ENCODE measurements around the gene HOXA13.

The HOXA13 gene

GRCh38 chr7:27237735-27238334 lies 37.9 kb upstream of the HOXA13 start:
- DNase-seq, result no peak

DNA sequence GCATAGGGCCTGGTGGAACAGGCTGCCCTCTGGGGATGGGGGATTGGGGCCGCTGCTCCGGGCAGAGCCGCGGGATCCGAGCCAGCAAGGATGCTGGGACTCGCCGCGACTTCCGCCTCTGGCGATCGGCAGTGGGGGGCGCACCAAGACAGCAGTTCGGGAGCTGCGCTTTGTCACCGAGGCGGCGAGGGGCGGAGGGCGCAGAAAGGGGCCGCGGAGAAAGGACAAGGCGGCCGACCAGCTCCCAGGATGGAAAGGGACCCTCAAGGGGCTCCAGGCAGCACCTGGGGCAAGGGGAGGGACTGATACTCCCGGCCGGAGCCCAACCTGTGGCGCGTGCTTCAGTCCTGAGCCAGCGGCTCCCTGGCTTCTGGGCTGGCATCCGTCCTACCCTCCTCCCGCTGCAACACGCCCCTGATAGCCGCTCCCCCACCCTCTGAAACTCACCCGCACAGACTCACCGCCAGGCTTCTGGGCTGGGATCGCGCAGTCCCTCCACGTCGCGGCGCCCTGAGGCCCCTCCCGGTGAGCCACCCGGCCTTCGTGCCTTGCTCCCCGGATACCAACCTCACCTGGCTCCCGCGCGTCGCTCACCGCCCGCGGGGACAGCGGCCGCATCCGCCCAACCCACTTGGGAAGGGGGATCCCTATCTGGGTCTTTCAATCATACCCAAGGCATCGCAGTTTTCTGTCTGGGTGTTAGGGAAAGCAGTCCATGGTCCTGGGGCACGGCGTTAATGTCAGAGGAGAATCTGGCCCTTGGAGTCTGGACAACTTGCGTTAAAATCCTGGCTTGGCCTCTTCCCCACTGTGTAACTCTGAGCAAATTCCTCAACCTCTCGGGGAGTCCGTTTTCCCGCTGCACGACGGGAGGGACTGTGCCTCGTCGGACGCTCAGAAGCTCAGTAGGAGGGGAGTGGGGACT lies 35.8 kb upstream of the HOXA13 start:
- DNase-seq, result peak in 5 of 14 donors; percentile 3 to 22 (median 19)

DNA sequence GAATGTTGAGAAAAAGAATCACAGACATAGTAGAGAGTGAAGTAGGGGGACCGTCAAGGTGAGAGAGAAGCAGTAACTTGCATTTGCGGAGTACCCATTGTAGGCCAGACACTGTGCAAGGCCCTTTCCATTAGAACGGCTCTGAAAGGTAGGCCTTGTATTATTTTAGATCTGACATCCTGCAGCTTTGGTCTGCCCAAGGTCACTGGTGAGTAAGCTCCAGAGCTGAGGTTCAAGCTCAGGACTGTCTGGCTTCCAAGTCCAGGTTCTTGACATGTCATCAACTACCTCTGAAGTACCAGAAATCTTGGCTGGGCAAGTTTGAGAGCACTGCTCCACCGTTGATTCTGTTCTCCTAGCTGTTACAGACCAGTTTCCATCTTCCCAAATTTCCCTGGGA lies 29.6 kb upstream of the HOXA13 start:
- DNase-seq, result no peak

DNA sequence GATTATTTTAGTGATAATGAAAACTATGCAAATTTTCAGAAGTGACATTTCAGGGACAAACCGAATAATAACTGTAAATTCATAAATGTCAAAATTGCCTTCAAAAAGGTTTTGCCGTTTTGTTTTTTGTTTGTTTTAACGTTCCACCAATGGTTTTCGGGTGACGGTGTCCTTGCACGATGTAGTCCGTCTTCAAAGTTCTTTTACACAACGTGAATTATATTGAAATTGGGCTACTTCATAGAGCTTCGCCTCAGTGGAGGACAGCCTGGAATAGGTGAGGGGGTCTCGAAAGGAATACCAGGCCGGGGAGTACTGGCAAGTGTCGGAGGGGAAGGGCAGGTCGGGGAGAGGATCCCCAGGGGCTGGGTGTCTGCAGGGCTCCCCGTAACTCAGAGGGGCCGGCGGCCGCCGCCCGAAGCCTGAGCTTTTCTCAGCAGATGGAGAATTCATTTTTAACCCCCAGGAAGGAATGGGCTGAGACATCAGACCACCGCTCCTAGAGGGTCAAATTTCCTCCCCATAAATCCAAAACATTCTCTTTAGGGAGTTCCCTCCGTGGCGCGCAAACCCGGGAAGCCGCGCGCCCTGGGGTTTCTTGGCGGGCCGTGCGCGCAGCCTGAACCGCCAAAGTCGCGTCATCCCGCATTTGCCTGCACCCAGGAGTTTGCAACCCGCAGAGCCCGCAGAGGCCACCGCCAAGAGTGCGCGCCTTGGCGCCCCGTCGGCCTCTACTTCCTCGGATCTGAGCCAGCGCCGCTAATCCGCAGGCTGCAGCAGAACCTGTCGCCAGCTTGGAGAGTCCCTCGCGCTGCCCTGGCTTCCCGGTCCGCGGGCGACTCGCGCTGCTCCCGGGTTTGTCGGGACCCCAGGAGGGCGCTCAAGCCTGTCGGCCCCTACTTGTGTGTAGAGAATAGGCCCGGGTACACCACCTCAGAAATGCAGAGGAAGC lies 25.4 kb upstream of the HOXA13 start:
- DNase-seq, result no peak

DNA sequence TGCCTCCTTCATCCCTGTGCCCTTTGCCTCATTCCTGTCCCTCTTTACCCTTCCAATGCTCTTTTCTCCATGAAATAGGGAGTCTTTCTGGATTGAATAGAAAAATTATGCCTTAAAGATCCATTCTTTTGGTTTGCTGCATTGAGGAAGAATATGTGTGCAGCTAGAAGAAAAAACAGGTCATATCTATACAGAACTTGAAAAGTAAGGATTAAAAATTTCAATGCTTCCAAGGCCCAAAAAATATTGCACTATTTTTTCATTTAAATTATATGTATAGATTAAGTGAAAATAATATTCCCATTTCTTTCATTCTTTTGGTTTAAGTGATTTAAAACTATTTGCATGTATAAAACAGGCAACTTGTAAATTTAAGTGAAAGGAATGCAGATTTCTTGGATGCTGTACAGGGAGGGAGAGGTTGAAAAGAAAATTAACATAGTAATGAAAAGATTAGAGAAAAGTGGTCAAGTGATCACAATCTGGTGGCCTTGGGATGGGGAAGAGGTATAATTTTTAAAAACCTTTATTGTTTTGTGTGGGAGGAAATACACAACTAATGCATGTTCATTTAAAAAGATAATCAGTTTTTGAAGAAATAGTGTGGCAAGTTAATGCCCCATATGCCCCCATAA lies 24.2 kb upstream of the HOXA13 start:
- no peak for DNase-seq

GRCh38 chr7:27221201-27221797 lies 21.4 kb upstream of the HOXA13 start:
- no peak for DNase-seq

DNA sequence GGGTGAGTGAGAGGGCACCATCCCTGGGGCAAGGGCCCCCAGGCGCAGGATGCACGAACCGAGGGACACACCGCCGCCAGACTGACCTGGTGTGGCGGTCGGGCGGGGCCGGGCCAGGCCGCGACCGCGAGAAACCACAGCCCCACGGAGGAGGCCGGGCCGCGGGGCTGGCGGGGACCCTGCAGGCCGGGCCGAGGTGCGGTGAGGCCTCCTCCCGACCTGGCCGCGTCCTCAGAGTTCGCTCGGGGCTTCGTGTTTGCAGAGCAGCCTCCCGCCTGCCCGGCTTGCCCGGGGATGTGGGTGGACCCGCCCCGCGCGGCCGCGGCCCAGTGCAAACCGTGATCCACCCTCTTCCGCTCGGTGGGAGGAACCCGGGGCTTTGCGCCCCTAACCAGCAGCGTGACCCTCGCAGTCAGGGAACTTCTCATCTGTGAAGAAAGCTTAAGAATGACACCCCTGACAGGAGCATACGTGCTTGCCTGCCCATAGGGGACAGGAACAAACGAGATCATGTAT lies 20.6 kb upstream of the HOXA13 start:
- DNase-seq, result no peak

- DNase-seq, result no peak
Observed at GRCh38 chr7:27219821-27220220, 19.9 kb upstream of the HOXA13 start.

- DNase-seq, result no peak
Observed at GRCh38 chr7:27217951-27218350, 18.1 kb upstream of the HOXA13 start.

- no peak for DNase-seq
Observed at GRCh38 chr7:27215356-27215755, 15.5 kb upstream of the HOXA13 start.

- no peak for DNase-seq
Observed at GRCh38 chr7:27214239-27214950, 14.5 kb upstream of the HOXA13 start.

DNA sequence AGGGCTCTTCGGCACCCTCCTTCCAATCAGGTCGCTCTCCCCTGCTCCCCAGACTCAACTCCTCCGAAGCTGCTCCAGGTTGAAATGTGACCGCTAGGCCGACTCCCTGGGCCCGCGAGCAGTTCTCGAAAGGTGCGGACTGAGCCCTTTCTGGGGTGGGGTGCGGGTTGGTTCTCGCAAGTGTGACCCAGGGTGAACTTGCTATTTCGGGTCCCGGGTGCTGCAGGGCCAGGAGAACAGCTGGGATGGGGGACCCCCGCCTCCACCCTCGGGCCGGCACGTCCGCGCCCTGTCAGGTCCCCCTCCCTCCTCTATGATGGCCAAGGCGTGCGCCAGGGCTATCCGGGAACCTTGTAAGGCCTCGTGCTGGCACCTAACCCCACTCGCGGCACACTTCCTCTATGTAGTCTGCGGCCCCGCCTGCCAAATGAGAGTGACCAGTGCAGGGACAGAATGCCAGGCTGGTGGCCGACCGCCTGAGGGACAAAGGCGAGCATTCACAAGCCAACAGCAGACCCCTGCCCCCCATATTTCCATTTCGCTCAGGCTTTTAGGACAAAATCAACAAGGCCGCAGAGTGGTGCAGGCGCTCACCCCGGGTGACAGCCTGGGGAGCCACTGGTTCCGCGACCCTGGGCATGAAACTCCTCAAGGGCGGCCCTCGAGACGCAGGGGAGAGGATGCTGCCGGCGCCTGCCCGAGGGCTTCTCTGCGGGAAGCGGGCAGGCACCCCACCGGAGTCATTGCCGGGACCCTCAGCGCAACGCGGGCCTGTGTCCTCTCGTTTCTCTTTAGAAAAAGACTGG lies 13.7 kb upstream of the HOXA13 start:
- no peak for DNase-seq

GRCh38 chr7:27212497-27213432 lies 12.9 kb upstream of the HOXA13 start:
- DNase-seq, result no peak

DNA sequence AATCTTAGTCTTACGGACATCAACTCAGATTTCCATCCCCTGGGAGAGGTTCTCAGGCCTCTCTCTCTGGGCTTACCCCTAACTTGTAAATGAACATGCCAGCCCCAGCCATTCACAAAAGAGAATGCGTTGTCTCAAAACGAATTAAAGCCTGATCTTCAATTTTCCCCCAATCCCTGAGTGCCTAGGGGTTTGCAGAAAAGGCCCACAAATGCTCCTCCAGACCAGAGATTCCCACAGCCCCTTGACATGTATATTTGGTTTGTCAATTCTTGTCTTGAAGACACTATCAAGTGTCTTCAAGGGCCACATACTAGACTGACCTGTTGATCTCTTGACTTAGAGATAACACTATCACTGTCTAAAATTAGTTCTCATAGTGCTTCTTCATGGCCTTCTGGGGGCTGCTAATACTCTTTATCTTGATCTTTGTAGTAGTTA lies 11.9 kb upstream of the HOXA13 start:
- DNase-seq, result no peak

- no peak for DNase-seq
Observed at GRCh38 chr7:27211084-27211446, 11.2 kb upstream of the HOXA13 start.

GRCh38 chr7:27210441-27211083 lies 10.7 kb upstream of the HOXA13 start:
- DNase-seq, result peak in 3 of 14 donors; percentile 7 to 19 (median 18)

DNA sequence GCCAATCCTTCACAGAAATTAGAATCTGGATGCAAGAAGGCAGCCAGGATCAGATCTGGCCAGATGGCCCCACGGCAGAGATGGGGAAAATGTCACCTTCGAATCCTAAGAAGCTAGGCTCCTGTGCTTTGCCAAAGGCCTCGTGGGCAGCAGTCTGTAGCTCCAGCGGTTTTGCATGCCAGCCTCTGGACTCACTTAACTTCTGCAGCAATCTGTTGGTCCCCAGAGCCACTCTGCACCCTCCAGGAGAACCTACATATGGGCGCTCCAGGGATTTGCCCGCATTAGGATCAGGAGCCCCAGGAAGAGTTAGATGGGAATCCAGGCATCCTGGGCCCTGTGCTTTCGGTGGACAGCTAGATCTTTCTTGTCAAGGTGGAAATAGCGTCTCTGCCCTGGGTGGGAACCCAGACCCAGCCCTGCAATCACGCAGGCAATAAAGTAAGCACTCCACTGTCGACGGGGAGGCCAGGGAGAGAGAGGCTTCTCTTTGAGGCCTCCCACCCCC lies 10.1 kb upstream of the HOXA13 start:
- no peak for DNase-seq

DNA sequence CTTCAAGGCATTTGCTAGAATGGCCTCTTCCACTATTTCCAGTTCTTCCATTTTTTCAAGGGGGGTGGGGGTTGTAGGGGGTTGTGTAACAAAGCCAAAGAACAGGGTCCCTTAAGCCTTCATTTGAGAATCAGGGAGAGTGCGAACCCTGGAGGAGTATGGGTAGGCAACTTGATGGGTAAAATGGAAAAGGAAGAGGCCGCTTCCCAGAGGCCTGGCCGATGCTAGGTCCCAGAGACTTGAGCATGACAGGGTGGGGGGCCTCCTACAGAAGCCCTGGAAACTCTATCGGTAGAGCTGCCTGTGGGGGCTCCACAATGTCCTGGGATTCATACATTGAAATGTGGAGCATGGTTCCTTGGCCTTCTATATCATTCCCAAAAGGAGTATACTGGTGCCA lies 9.1 kb upstream of the HOXA13 start:
- DNase-seq, result no peak
